H4 (cell line): ENCODE data around the gene NTN1. TPM values are rescaled to one million over a fixed set of nuclear protein-coding genes. Genes with fewer than 3 reads are reported as not detected.
A peak's percentile ranks its signal among the peaks of the same experiment; 100 is the strongest.

ENCODE experiments used
- DNase-seq: peaks from one replicate; pipeline ENCODE4 v3.0.0-alpha.2; 2015; ENCODE audit warnings: low spot score
- total RNA-seq: library from RNA; depleted of rRNA; stranded (reverse); fragments of >200 nt; shearing (Covaris generic); gene quantifications from 2 replicates; pipeline ENCODE4 v1.2.3, GENCODE V29; 2014

The NTN1 gene
- total RNA-seq, 1 experiment from 2014 or later = 2.0 TPM

DNA sequence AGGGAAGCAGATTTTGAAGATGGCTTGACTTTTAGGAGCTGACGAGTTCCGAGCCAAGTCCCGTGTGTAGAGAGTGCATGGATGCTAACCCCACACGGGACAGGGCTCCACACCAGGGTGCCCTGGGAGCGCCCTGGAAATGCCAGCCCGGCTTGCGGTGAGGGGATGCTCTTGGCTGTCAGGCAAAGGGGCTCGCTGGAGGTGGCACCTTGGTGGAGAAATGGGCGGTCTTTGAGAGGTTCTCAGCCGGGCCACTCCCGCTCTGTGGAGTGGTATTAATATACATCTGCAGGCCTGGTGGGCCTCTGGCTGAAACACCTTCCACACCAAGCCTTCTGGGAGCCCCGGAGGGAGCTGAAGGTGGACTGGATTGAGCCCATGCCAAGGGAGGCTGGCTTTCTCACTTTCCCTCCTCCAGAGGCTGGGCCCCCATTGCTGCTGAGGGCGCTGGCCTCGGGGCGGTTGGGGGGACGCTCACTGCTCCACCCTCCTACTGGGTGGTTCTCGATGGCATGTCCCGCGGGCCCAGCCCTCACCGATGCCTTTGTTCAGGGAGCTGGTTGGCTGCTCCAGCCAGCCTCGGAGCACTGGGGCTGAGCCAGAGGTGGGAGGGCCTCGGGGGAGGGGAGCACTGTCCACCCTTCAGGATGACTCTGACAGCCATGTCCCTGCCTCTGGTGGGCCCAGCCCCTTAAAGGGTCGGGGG, 210.3 kb downstream of the NTN1 start:
- DNase-seq = no peak

- DNase-seq = no peak
Observed at GRCh38 chr17:9232155-9232475, 210.8 kb downstream of the NTN1 start.

DNA sequence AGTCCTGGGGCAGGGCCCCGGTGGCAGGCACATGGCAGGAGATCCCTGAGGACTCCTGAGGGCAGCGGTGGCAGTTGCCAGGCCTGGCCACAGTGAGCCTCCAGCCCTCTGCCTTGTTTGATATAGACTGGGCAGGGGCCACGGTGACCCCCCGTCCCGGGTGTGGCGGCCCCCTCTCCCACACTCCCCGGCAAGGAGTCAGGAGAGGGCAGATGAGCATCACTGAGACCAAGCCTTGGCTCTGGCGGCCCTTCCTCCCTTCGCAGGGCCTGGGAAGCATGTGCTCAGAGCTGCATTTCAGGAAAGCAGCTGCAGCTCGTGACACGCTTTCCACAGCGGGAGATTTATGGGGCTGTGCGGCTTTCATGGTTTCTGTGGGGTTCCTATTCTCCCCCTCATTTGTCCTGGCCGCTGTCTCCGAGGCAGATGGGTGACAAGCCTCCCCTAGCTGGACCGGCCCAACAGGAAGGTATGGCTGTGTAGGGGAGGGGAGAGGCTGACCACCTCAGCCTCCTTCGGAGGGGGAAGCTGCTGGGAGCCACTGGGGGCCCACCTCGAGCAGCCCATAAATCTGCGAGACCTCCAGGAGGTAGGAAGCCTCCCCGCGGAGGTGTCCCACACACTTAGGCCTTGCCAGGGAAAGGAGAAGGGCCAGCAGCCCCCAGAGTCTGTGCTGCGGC, 211.4 kb downstream of the NTN1 start:
- DNase-seq = no peak

- no peak for DNase-seq
Observed at GRCh38 chr17:9233271-9233599, 211.9 kb downstream of the NTN1 start.

DNA sequence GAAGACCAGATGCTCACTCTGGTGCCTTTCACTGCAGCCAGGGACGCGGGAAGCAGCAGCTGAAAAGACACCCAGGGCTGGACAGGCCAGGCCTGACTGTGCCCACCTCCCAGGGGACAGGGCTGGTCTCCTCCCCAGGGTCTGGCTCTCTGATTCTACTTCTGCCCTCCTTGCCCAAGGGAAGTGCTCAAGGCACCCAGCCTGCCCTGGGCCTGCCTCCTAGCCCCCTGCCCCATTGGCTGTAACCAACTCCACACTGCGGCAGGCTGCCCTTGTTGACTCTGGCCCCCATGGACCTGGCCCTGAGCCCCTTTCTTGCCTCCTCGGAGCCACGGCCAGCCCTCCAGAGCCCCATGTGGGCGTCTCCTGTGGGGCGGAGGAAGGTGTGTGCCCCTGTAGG, 212.5 kb downstream of the NTN1 start:
- DNase-seq = no peak

DNA sequence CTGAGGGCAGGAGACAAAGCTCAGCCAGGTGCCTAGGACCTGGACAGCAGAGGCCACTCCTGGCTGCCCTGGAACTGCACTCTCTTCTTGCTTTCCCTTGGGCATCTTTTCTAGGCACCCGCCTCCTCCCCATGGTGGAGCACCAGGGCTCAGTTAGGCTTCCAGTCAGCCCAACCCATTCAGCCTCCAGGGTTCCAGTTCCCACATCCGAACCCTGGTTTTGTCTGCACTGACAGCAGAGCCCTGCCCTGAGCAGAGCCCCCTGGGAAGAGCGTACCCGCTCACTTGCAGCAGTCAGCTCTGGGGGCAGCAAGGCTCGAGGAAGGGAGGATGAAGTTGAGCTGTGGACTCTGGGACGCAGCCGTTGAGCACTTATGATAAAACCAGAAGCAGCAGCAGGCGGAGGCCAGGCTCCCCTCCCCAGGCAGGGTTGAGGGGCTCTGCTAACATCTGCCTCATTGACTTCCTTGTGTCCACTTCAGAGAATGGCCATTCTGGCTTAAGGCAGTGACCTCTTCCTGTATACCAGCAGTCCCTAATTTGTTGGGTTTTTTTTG, 213.2 kb downstream of the NTN1 start:
- no peak for DNase-seq

DNA sequence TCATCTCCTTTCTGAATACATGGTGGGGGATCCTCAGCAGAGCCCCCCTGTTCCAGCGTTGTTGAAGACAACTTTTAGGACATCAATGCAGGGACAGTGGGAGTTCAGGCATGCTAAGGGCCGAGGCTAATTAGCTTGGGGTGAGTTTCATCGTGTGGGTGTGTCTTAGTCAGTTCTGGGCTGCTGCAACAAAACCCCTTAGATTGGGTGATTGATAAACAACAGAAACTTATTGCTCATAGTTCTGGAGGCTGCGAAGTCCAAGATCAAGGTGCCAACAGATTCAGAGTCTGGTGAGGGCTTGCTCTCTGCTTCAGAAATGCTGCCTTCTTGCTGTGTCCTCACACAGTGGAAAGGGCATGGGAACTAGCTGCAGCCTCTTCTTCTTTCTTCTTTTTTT, 214.0 kb downstream of the NTN1 start:
- DNase-seq = no peak

GRCh38 chr17:9236286-9237052, 215.2 kb downstream of the NTN1 start:
- DNase-seq = no peak

GRCh38 chr17:9237053-9237410, 215.7 kb downstream of the NTN1 start:
- no peak for DNase-seq

DNA sequence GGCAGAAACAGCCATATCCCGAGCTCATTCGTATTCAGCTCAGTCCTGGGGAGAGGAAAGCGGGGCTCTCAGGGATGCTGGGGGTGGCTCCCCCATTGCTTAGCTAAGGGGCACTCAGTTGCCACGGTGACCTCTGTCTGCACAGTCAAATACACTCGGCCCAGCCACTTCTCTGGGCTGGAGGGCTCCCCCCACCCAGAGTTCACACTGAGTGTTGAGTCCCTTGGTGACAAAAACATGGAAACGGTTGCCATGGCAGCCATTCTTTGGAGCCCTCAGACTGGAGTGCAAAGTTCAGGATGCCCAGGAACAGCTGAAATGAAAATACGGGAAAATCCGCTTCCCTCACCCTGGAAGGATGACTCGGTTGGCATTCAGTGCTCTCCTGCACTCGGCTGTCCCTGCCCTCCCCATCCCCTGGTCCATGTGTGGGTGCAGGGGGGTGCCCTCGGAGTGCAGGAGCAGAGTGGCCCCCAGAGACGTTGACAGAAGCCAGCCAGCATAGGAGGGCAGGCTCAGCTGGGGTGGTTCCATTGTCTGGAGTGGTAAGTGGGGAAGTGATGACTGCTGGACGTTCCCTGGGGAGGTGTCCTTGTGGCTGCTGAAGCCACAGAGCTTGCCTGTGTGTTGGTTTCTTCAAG, 216.5 kb downstream of the NTN1 start:
- DNase-seq = no peak

DNA sequence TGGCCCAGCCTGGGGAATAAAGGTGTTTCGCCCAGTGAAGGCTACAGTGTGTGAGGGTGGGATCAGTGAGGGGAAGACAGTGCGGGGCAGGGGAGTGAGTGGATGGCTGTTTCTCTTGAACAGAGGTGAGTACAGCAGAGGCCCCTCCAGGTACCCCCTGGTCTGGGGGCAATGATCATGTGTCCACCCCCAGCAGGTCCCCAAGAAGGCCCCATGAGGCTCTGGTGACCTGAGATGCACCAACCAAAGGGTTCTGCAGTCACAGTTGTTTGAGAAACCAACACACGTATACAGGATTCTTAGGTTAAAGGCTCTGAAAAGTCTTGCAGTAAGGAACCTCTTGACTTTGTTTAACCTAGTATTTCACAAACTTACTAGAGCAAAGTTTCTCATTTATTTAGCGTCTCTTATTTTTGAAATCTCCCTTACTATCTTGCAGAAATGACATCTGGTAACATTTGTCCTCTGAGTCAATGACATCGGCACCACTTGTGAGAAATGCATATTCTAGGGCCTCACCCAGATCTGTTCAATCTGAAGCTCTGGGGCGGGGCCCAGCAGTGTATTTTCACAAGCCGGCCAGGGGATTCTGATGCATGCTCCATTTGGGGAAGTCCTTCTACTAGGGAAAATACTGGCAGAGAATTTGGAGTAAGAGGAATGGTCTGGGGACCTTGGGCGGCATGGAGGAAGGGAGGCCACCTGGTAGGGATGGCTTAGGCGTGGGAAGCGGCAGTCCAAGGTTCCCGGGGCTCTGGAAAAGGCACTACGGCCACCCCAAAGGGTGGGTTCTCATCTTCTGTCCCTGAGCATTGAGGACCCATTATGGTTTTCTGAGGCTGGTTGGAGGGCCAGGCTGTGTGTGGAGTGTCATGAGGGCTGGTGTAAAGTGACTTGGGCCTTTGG, 217.3 kb downstream of the NTN1 start:
- DNase-seq = no peak

DNA sequence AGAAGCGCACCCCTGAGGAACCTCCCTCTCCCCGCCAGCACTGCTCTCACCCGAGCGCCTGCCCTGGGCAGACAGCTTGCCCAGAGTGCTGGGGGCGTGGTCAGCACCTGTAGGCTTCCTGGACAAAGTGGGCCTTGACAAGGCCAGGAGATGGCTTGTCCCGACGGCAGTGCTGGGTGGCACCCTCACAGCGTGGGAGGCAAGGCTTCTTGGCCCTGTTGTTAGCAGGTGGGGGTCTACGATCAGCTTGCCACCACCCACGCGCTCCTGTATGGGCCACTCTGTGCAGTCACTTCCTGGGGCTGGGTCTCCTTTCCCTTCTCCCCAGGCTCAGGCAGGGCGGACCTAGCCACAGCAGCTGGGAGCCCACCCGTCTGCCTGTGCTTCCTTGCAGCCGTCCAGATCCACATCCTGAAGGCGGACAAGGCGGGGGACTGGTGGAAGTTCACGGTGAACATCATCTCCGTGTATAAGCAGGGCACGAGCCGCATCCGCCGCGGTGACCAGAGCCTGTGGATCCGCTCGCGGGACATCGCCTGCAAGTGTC, 218.0 kb downstream of the NTN1 start:
- no peak for DNase-seq

- no peak for DNase-seq
Observed at GRCh38 chr17:9239793-9240658, 218.7 kb downstream of the NTN1 start.

- DNase-seq = peak; percentile 32
Observed at GRCh38 chr17:9240659-9241370, 219.5 kb downstream of the NTN1 start.

GRCh38 chr17:9241371-9241712, 220.0 kb downstream of the NTN1 start:
- DNase-seq = no peak

- no peak for DNase-seq
Observed at GRCh38 chr17:9241774-9242496, 220.6 kb downstream of the NTN1 start.

DNA sequence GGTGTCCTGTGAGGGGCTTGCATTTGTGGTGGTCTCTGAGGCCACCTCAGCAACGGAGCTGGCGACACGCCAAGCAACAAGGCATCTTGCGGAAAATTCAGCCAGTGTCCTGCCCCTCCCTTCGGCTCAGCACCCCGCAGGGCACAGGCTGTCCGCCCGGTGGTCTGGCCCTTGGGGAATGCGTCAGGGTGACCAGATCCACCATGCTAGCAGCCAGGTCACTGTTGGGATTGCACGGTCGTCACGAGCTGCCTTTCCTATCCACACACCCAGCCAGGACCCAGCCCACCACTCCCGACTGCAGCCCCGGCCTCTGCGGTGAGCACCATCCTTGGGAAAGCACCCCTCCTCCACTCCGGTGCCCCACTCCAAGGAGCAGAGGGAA, 221.2 kb downstream of the NTN1 start:
- DNase-seq = no peak

GRCh38 chr17:9242983-9243382, 221.7 kb downstream of the NTN1 start:
- DNase-seq = no peak
